Kidney (tissue), 14 donors: Measurements from ENCODE around the gene PCDH12. TPM values are rescaled to one million over a fixed set of nuclear protein-coding genes. Genes with fewer than 3 reads are reported as not detected.

Experiments
- DNase-seq, 5 donors: peaks; one replicate each; pipeline ENCODE4 v3.0.0-alpha.2; 2013 to 2020
- FAIRE-seq: peaks from 2 replicates; lab custom pipeline; 2012; peaks lifted over from hg19 to GRCh38; lab: Jason Lieb, UNC
- H3K27ac ChIP-seq, 2 donors: one replicate each; pipeline ENCODE4 v1.7.0; 2013; ENCODE audit warnings: low read depth in 2 of 2, low read length in 2 of 2, inconsistent platforms in 1 of 2
- H3K27me3 ChIP-seq: one replicate; pipeline ENCODE4 v1.7.1; 2013; ENCODE audit warnings: low read length, inconsistent platforms; ENCODE audit not compliant: control insufficient read depth, insufficient read depth
- H3K36me3 ChIP-seq, 3 donors: one replicate each; pipeline versions ENCODE4 v1.7.0 to v1.7.1; 2013; ENCODE audit warnings: low read length in 3 of 3, control low read depth in 1 of 3, inconsistent platforms in 1 of 3; ENCODE audit not compliant: insufficient read depth in 3 of 3, control insufficient read depth in 2 of 3
- H3K4me1 ChIP-seq, 3 donors: one replicate each; pipeline versions ENCODE4 v1.7.0 to v1.7.1; 2013; ENCODE audit warnings: low read length in 3 of 3, inconsistent platforms in 1 of 3, low read depth in 1 of 3; ENCODE audit not compliant: control insufficient read depth in 2 of 3, insufficient read depth in 2 of 3
- H3K4me3 ChIP-seq, 3 donors: one replicate each; pipeline versions ENCODE4 v1.7.0 to v1.8.1; 2013; ENCODE audit warnings: low read length in 3 of 3, control low read depth in 1 of 3, inconsistent platforms in 1 of 3
- H3K9ac ChIP-seq, 3 donors: one replicate each; pipeline versions ENCODE4 v1.7.0 to v1.7.1; 2013; ENCODE audit warnings: low read length in 3 of 3, control low read depth in 1 of 3, inconsistent platforms in 1 of 3
- H3K9me3 ChIP-seq, 3 donors: one replicate each; pipeline versions ENCODE4 v1.7.0 to v1.7.1; 2013; ENCODE audit warnings: low read length in 3 of 3, control low read depth in 1 of 3, inconsistent platforms in 1 of 3; ENCODE audit not compliant: control insufficient read depth in 2 of 3, insufficient read depth in 1 of 3
- CTCF ChIP-seq: IDR thresholded peaks from 3 replicates; pipeline ENCODE4 v1.5.1; 2012; ENCODE audit warnings: mild to moderate bottlenecking, moderate library complexity, borderline replicate concordance; ENCODE audit not compliant: insufficient read depth; ENCODE audit errors: extremely low read depth
- intact Hi-C: fragments of 100-400 bp; cut with DNase I; formaldehyde crosslinking; loops from one replicate; pipeline ENCODE4 v1.11.1; 2022
- polyA plus RNA-seq: library from polyadenylated mRNA; stranded (reverse); fragments of 350-450 nt; fragmentation: Illumina TruSeq; extraction: RNeasy Lipid Tissue Mini Kit (QIAGEN cat#74804); gene quantifications from one replicate; pipeline ENCODE4 v1.2.3, GENCODE V29; 2014; ENCODE audit warnings: low read depth, low replicate concordance; ENCODE audit not compliant: insufficient read depth
- total RNA-seq: library from RNA; stranded (reverse); fragmentation: NEBNext Ultra II Directional; extraction: Animal tissue kit (Norgen Biotek cat#: 25700); gene quantifications from one replicate; pipeline ENCODE4 v1.2.1, GENCODE V29; 2021
- donor health status: control.
- donor health status: control.
- donor health status: control.
- donor health status: control.
- donor health status: control.
- donor health status: DM: yes; HTN: yes; CAD: no.
- donor health status: Normal renal cell carcinoma (clear cell type).

PCDH12 gene
- total and polyA plus RNA-seq, 2 donors from 2014 or later = 7.4 to 14.1 TPM

GRCh38 chr5:141903261-141903660, 54.7 kb downstream of the PCDH12 start:
- no peak for TF ChIP-seq CTCF
- Histone ChIP-seq H3K4me1 (peaks cover 0 to 3% (median 0%) of the 10 kb centered on the region in 3 donors), H3K36me3 (no peaks in the 10 kb centered on the region), H3K4me3 (no peak overlapping the region), H3K27ac (no peak overlapping the region), H3K9me3 (no peaks in the 10 kb centered on the region), H3K27me3 (no peaks in the 10 kb centered on the region), H3K9ac (no peak overlapping the region)
- FAIRE-seq = no peak
- intact Hi-C loops = no loop called here
- no peak for DNase-seq

- H3K4me3 ChIP-seq = no peak overlapping the region
- H3K36me3 ChIP-seq = no peaks in the 10 kb centered on the region
- H3K27me3 ChIP-seq = no peaks in the 10 kb centered on the region
- no peak overlapping the region for H3K9ac ChIP-seq
- no peak for TF ChIP-seq CTCF
- no peak overlapping the region for H3K27ac ChIP-seq
- DNase-seq = no peak
- FAIRE-seq = no peak
- H3K9me3 ChIP-seq = no peaks in the 10 kb centered on the region
- H3K4me1 ChIP-seq = peaks cover 0 to 3% (median 0%) of the 10 kb centered on the region in 3 donors
- intact Hi-C loops = no loop called here
Measured at GRCh38 chr5:141902015-141902814, 55.8 kb downstream of the PCDH12 start.

- Histone ChIP-seq H3K9me3 (no peaks in the 10 kb centered on the region), H3K27me3 (no peaks in the 10 kb centered on the region), H3K4me3 (no peak overlapping the region), H3K9ac (no peak overlapping the region), H3K36me3 (no peaks in the 10 kb centered on the region), H3K4me1 (no peaks in the 10 kb centered on the region), H3K27ac (no peak overlapping the region)
- no peak for TF ChIP-seq CTCF
- no peak for DNase-seq
- intact Hi-C loops = no loop called here
- FAIRE-seq = no peak
Measured at GRCh38 chr5:141898448-141899049, 59.5 kb downstream of the PCDH12 start.
